ENCODE results near the gene ANKRD1.
"Not testable (repeated sequence)": the region's sequence is repeated elsewhere in the genome, so short reads cannot be mapped to it uniquely, and the experiment has no call there.

ANKRD1 gene

DNA sequence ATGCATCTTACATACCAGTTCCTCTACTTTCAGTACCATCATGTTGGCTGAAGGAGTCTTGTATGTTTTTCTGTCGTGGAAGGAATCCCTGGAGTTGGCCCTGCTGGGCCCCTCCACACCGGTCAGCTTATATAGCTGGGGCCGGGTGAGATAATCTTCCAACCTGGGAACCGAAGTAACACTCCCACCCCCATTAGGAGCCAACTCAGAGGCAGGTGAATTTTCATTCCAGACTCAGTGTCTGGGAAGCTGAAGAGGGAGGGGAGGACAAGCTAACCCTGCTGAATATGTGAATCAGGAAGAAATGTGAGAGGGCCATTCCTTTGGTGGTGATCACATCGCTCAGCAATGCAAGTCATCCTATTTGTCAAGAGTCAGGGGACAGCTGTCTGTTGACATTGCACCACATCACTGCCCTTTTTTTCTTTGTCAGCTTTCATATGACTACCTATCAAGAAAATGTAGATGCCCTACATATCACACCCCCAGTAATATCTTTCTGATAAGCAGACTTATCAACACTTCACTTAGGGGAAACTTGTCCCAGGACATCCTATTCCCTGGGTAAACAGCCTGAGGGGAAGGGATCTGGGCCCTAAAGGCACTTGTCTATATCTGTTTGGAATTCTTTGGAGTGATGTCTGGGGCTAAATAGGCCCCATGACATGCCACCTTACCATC is at the start of gene ANKRD1:
TSS of gene ANKRD1 (minus strand) at position 102 of the 681 bp plus-strand sequence. CDS start at position 42, 60 bp downstream.
- DNase-seq (ENCODE audit: low read depth in 2 of 2), result no peak

DNA sequence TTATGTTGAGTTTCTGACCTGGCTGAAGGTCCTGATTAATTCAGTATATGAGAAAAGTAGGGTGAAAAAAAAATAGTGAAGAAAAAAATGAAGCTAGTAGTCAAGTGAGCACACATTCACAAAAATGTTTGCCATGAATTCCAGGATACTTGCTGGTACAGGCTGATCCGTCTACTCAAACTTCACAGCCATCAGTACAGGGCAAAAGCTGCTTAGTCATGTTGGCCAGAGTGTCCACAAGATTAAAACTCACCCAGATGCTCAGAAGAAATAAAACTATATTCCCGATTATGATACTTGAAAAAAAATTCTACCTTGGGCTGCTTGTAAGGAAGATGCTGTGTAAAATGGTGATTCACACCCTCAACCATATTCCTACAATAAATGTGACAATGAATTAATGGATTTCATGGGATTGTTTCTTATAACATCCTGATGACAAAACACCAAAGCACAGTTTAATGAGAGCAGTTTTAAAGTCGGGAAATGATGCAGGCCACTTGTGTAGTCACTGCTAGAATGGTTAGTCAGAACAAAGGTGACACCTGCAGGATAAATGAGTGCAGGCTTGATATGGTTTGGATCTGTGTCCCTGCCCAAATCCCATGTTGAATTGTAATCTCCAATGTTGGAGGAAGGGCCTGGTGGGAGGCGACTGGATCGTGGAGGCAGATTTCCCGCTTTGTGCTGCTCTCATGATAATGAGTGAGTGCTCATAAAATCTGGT is 49.2 kb upstream of the ANKRD1 start:
- no peak for DNase-seq (ENCODE audit: low read depth in 2 of 2)

GRCh38 chr10:90969121-90969534 is 48.2 kb upstream of the ANKRD1 start:
- DNase-seq (ENCODE audit: low read depth in 2 of 2), result no peak

DNA sequence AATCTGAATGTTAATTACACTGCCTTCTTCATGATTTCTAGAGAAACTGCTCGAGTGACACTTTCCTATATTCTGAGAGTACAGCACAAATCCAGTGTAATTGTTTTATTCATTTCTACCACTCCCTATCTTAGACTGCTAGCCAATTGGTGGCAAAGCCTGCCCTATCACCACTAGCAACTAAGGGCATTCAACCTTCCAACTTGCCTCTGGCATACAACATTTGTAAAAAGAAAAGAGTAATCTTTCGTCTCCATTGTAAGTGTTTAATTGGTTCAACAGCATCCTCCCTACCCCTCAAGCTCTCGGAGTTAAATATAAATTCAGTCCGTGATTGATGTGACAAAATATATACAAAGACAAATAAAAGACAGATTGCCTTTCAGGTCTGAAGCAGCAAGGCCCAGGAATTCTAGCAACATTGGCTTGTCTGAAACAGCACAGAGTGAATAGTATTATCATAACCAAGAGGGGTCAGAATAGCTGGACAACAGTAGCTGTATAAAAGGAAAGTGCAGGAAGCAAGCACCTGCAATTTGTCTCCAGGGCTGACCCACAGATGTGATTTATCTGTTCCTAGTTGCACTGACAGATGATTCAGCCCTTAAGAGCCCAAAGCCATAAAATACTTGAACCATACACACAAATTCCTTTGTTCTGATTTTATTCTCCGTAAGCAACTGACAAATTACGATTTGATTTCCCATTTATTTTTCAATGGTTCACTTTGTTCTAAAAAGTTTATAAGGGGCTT is 47.6 kb upstream of the ANKRD1 start:
- no peak for DNase-seq (ENCODE audit: low read depth in 2 of 2)

DNA sequence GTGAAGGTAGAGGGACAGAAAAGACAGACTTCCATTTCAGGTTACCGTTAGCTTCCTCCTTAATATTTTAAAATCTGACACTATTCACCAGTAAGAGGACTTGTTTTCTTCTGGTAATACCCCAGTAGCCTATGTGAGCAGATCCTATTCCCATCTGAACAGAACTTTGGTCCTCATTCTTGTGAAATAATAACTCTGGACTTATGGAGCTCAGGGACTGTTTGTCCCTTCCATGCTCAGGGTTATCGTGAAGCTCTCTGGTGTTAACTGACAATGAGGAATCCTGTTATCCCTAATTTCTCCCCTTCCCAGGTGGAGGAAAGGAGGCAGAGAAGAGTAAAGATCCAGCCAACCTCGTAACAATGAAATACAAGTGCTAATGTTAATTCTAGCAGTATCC is 47.0 kb upstream of the ANKRD1 start:
- no peak for DNase-seq (ENCODE audit: low read depth in 2 of 2)

DNA sequence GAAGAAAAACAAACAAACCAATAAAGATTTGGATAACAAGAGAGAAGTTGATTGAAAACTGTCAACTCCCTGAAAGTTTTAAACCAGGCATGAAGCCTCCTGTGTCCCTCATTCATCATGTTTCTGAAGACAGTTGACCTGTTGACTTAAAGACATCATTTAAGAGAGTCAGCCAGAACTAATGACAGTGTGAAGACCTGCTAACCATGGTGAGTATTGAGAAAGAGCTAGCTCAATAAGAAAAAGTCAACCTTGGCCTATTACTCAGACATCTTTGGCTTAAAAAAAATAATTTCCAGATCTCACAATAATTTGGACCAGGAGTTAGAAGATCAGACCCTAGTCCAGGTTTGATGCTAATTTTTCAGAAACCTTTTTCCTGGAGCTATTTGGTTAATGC is 45.3 kb upstream of the ANKRD1 start:
- DNase-seq (ENCODE audit: low read depth in 2 of 2), result no peak

GRCh38 chr10:90965720-90966119 is 44.8 kb upstream of the ANKRD1 start:
- DNase-seq (ENCODE audit: low read depth in 2 of 2), result no peak

DNA sequence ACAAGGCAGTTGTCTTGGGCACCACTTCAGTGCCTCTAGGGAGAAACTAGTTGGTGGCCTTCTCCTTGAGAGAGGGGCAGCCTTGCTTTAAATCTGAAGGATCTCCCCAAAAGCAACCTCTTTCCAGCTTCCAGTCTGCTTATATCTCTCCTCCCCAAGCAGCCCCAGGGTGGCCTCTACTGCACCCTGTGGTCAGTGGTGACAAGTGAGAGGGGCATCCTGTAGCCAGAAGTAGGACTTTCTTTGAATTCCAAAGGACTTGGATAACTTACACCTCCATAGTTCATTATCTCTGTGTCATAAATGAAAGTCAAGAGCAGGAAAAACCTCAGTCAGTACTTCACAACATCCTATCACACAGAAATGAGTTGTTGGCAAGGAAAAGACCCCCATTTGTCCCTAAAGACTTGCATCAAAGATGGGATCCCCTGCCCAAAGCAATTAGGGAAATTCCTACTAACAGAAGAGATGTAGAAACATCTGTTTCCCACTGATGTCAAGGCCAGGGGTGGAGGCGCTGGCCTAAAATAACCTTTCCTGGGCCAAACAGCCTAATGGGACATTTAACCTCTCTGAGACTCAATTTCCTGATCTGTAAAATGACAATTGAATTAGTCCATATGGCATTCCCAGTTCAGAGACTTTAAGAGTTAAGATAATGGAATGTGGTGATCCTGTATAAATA is 44.0 kb upstream of the ANKRD1 start:
- no peak for DNase-seq (ENCODE audit: low read depth in 2 of 2)

DNA sequence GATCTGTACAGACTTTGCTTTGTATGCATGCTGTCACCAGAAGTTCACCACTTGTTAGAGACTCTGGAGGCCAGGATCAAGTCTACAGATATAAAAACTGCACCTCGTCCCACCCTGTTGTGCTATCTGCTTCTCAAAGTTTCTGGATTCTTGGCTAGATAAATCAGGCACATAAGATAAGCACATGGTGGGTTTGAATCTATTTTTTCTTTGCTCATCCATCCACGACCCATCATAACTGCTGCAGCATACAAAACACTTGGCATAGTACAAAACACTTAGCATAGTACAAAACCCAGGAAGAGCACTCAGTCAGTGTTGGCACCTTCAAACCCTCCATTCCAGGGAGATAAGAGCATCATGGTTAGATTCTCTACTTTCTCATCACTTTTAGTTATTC is 42.4 kb upstream of the ANKRD1 start:
- no peak for DNase-seq (ENCODE audit: low read depth in 2 of 2)

DNA sequence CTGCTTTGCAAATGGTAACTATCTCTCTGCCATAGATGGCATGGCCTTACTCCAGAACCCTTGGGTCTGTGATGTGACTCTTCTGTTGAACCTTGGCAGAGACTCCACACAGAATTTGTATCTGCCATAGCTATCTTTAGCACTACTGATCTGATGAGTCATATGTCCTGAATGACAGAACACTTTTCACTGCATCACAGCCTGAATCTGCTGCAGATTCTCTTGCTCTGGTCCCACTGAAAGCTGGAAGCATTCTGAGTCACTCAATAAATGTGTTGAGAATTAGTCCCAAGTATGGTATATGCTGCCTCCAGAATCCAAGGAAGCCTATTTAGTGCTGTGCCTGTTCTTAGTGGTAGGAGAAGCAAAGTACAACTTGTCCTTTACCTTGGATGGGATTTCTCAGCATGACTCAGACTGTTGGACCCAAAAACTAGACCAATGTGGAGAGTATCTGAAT is 39.5 kb upstream of the ANKRD1 start:
- no peak for DNase-seq (ENCODE audit: low read depth in 2 of 2)

DNA sequence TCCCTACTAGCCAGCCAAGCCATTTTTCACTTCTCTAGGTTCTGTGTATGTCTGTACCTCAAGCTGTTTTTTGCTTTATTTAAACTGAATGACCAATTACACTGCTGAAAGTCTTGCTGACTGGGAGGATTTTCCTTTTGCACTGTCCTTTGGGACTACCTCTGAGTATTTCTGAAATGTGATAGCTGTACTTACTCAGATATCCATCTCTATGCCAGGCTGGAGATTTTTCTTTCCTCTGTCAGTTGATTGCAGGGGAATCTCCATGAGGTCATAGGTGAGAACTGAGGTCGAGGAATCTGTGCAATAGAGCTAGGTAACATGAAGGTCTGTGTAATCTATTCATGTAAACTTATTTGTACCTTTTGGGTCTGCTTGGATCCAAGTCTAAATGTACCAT is 38.9 kb upstream of the ANKRD1 start:
- DNase-seq (ENCODE audit: low read depth in 2 of 2), result no peak

GRCh38 chr10:90958781-90959180 is 37.9 kb upstream of the ANKRD1 start:
- no peak for DNase-seq (ENCODE audit: low read depth in 2 of 2)

- no peak for DNase-seq (ENCODE audit: low read depth in 2 of 2)
These were observed 26.4 kb upstream of the ANKRD1 start for GRCh38 chr10:90947030-90947960.

DNA sequence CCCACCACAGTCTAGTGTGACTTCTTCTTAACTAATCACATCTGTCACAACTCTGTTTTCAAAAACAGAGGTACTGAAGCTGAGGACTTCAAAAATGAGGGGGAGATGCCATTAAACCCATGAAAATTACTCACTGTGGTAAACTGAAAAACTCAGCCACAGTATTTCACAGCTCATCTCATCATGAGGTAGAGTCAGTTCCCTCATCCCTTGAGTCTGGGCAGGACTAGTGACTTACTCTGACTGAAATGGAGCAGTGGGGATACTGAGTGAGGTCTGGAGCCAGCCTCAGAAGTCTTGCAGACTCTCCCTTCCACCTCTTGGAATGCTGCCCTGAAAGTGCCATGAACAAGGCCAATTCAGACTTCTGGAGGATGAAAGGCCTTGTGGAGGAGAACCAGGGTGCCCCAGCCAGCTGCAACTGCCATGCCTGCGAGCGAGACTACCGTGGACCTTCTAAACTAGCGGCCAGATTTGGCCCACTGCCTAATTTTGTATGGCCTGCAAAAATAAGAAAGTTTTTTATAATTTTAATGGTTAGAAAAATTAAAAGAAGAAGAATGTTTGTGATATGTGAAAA is 24.7 kb upstream of the ANKRD1 start:
- no peak for DNase-seq (ENCODE audit: low read depth in 2 of 2)

- no peak for DNase-seq (ENCODE audit: low read depth in 2 of 2)
These were observed 23.9 kb upstream of the ANKRD1 start for GRCh38 chr10:90944749-90945148.

GRCh38 chr10:90942980-90943379 is 22.1 kb upstream of the ANKRD1 start:
- DNase-seq (ENCODE audit: low read depth in 2 of 2), result not testable (repeated sequence)

DNA sequence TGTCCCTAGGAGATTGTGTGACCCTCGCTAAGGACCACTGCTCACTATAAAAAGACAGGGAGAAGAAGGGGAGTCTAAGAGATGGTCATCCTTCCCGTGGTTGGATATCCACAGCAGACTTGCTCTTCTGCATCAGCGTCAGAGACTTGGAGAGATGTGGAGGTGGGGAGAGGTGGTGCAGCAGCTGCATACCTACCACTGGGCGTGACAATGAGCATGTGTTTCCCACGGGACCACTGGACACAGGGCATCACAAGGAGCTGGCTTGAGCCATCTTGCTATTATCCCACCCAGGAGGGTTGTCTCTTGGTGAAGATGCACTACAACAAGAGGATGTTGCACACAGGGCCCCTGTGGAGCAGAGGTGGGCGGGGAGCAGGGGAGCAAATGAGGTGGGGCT is 18.8 kb upstream of the ANKRD1 start:
- no peak for DNase-seq (ENCODE audit: low read depth in 2 of 2)

- no peak for DNase-seq (ENCODE audit: low read depth in 2 of 2)
These were observed 18.2 kb upstream of the ANKRD1 start for GRCh38 chr10:90939116-90939515.

DNA sequence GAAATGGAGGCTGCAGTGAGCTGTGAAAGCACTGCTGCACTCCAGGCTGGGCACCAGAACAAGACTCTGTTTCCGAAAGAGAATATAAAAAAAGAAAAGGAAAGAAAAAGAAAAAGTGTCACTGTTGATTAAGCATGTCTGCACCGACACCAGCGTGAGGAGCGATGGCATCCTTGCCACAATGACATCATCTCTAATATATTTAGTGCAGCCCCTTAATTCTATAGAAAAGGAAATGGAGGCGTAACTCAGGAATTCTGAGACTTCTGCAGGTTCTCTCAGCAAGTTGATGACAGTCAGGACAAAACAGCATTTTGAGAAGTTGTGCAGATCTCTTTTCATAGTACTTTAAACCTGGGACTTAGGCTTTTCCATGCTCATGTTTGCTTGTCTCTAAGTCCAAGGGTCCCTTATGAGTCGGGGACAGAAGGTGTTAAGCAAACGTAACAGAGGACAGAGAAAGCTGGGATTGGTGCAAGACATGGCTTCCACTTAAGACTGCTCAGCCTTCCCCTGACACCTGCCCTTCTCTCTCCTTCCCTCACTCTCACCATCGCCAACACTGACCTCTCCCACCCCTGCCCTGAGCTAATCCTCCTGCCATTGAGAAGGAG is 16.9 kb upstream of the ANKRD1 start:
- no peak for DNase-seq (ENCODE audit: low read depth in 2 of 2)

DNA sequence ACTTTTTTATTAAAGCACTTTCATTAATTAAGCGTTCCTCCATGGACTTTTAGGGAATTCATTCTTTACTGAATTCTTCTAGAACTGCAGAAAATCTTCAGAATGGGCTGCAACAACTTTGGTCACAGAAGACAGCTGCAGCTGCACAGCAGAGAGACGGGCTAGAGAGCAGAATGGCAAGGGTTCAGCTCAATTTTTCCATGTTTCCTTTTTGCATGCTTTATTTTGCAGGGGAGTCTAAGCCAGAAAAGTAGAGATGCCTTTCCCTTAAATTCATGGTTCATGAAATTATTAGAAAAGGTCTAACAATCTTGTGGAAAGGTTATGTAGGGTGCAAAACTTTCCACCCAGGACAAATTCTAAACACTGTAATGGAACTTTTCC is 15.4 kb upstream of the ANKRD1 start:
- no peak for DNase-seq (ENCODE audit: low read depth in 2 of 2)
